Suprapubic skin (tissue), 4 donors: ENCODE results near the gene MYOM1. TPM values are rescaled to one million over a fixed set of nuclear protein-coding genes. Genes with fewer than 3 reads are reported as not detected.

Experiments
- DNase-seq, 2 donors: peaks; one replicate each; pipeline ENCODE4 v3.0.0-alpha.2; 2019; ENCODE audit warnings: low spot score in 2 of 2
- H3K27ac ChIP-seq: fragments of 200-600 bp; sonication (generic); one replicate; pipeline ENCODE4 v1.5.1; 2019
- H3K27me3 ChIP-seq: fragments of 200-600 bp; sonication (generic); one replicate; pipeline ENCODE4 v1.5.1; 2019
- H3K36me3 ChIP-seq: fragments of 200-600 bp; sonication (generic); one replicate; pipeline ENCODE4 v1.5.1; 2019
- H3K4me1 ChIP-seq: fragments of 200-600 bp; sonication (generic); one replicate; pipeline ENCODE4 v1.5.1; 2019
- H3K4me3 ChIP-seq: fragments of 200-600 bp; sonication (generic); one replicate; pipeline ENCODE4 v1.5.1; 2019; ENCODE audit warnings: mild to moderate bottlenecking
- H3K9me3 ChIP-seq: fragments of 200-600 bp; sonication (generic); one replicate; pipeline ENCODE4 v1.5.1; 2019
- CTCF ChIP-seq, 2 donors: fragments of 200-600 bp in 1 of 2; fragments of 450-650 bp in 1 of 2; sonication (generic) in 1 of 2; IDR thresholded peaks; one replicate each; pipeline ENCODE4 v1.5.1; 2016 to 2019; ENCODE audit warnings: antibody characterized with exemption in 2 of 2, mild to moderate bottlenecking in 1 of 2, moderate library complexity in 1 of 2
- EP300 ChIP-seq: sonication (generic); formaldehyde crosslinking; IDR thresholded peaks from one replicate; pipeline ENCODE4 v1.6.1; 2017; ENCODE audit warnings: antibody characterized with exemption
- POLR2A ChIP-seq, 2 donors: fragments of 450-650 bp; IDR thresholded peaks; one replicate each; pipeline ENCODE4 v1.6.1; 2017; ENCODE audit warnings: antibody characterized with exemption in 2 of 2, mild to moderate bottlenecking in 2 of 2, moderate library complexity in 2 of 2
- POLR2AphosphoS5 ChIP-seq, 3 donors: sonication (generic); formaldehyde crosslinking; IDR thresholded peaks; one replicate each; pipeline ENCODE4 v1.6.1; 2017; ENCODE audit warnings: antibody characterized with exemption in 3 of 3
- WGBS: methylation state at CpG from one replicate; pipeline ENCODE4 v1.1.5; 2018; 5-methylcytosine and 5-hydroxymethylcytosine counted together
- total RNA-seq, 4 donors: library from RNA; depleted of rRNA; stranded (reverse); fragments of >200 nt; gene quantifications; one replicate each; pipeline ENCODE4 v1.1.0, GENCODE V29; 2016

Gene MYOM1
- total RNA-seq, 4 donors from 2014 or later, result 0.99 to 2.1 (median 1.6) TPM

DNA sequence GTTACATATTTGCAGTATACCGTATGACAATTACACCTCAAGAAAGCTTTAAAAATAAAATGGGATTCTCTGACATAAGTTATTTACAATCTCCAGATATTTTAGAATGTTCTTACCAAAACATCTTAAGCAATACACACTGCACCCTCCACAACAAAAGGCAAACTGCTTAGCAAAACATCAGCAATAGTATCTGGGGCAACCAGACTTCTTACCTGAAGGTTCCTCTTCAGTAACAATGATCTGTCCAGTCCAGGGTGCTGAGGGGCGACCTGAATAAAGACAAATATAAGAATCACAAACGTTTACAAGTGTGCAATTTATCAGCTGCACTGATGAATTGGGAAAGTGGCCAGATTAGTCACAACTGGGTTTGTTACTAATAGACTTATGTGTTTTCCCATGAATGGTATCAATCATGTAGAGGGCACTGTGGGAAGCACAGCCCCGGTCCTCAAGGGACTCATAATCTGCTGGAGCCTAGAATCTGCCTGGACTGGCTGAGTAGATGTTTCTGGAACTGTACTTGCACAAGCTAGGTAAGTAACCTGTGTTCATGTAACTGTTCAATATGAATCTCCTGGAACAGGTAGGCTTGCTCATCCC lies 70.7 kb downstream of the MYOM1 start:
- no peak for DNase-seq
- H3K36me3 ChIP-seq, result no peaks in the 10 kb centered on the region
- TF ChIP-seq EP300 (no peak), POLR2AphosphoS5 (IDR thresholded peaks at IDR 0.05) (no peak), CTCF (IDR thresholded peaks at IDR 0.05) (no peak), POLR2A (IDR thresholded peaks at IDR 0.05) (no peak)
- WGBS, result 46% methylated on average over 4 of the region's 4 CpGs
- H3K4me1 ChIP-seq, result no peaks in the 10 kb centered on the region
- no peaks in the 10 kb centered on the region for H3K27me3 ChIP-seq
- no peaks in the 10 kb centered on the region for H3K9me3 ChIP-seq
- no peak overlapping the region for H3K27ac ChIP-seq
- H3K4me3 ChIP-seq, result no peak overlapping the region

DNA sequence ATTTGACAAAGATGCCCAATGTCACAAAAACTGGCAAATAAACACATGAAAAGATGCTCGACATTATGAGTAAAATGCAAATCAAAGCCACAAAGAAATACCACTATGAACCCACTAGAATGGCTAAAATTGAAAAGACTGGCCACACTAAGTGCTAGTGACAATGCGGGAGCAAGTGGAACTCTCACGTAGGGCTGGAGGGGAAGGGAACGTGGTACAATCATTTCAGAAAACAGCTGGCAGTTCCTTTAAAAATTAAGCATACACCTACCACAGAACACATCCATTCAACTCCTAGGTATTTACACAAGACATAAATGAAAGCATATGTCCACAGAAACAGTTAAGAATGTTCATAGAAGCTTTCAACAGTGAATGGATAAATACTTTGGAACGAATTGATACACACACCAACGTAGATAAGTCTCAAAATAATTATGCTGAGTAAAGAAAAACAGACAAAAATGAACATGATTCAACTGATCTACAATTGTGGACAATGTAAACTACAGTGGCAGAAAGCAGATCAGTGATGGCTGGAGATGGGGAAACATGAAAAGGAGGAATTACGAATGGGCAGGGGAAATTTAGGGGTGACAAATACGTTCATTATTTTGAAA lies 71.7 kb downstream of the MYOM1 start:
- H3K4me1 ChIP-seq, result no peaks in the 10 kb centered on the region
- no peak overlapping the region for H3K27ac ChIP-seq
- H3K9me3 ChIP-seq, result no peaks in the 10 kb centered on the region
- H3K4me3 ChIP-seq, result no peak overlapping the region
- no peaks in the 10 kb centered on the region for H3K27me3 ChIP-seq
- TF ChIP-seq POLR2A (IDR thresholded peaks at IDR 0.05) (no peak), POLR2AphosphoS5 (IDR thresholded peaks at IDR 0.05) (no peak), CTCF (IDR thresholded peaks at IDR 0.05) (no peak), EP300 (no peak)
- no peak for DNase-seq
- no peaks in the 10 kb centered on the region for H3K36me3 ChIP-seq
- WGBS, result 79% methylated on average over 8 of the region's 8 CpGs

DNA sequence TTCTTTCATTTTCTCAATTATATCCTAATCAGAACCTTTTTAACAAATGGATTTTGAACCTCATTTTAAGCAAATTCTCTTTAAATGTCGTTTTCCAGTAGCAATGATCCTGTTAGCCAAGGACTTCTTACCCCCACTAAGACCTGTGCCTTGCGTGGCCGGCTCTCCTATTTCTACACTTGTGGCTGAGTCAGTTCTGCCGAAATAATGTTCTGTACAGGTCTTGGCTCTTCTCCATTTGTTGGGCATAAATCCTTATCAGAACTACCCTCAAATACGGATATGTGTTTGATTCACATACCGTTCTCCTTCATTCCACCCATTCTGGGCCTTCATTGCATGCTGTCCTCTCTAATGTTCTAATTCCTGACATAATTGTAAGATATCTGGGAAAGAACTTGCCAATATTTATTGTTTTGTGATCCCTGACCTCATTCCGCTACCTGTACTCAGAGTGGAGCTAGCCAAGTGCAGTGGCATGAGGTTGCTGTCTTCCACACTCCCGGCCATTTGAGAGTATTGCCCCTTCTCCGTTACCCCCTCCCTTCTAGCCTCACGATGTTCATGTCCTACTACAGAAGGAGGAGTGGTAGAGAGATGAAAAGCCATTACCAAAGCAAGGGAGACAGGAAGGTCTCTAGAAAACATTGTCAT lies 78.7 kb downstream of the MYOM1 start:
- H3K4me1 ChIP-seq, result no peaks in the 10 kb centered on the region
- H3K4me3 ChIP-seq, result no peak overlapping the region
- WGBS, result 80% methylated on average over 10 of the region's 10 CpGs
- no peaks in the 10 kb centered on the region for H3K9me3 ChIP-seq
- no peaks in the 10 kb centered on the region for H3K27me3 ChIP-seq
- no peak for DNase-seq
- H3K27ac ChIP-seq, result no peak overlapping the region
- no peak for TF ChIP-seq POLR2A (IDR thresholded peaks at IDR 0.05)
- no peak for TF ChIP-seq CTCF (IDR thresholded peaks at IDR 0.05)
- TF ChIP-seq EP300, result no peak
- TF ChIP-seq POLR2AphosphoS5 (IDR thresholded peaks at IDR 0.05), result no peak
- no peaks in the 10 kb centered on the region for H3K36me3 ChIP-seq

- no peak for TF ChIP-seq CTCF (IDR thresholded peaks at IDR 0.05)
- no peak for TF ChIP-seq POLR2AphosphoS5 (IDR thresholded peaks at IDR 0.05)
- no peak for TF ChIP-seq POLR2A (IDR thresholded peaks at IDR 0.05)
- no peak for TF ChIP-seq EP300
- no peak overlapping the region for H3K27ac ChIP-seq
- H3K9me3 ChIP-seq, result no peaks in the 10 kb centered on the region
- H3K4me3 ChIP-seq, result no peak overlapping the region
- H3K27me3 ChIP-seq, result no peaks in the 10 kb centered on the region
- no peak for DNase-seq
- H3K4me1 ChIP-seq, result no peaks in the 10 kb centered on the region
- H3K36me3 ChIP-seq, result no peaks in the 10 kb centered on the region
Measured at GRCh38 chr18:3140342-3140741, 79.4 kb downstream of the MYOM1 start.

GRCh38 chr18:3139406-3139805 lies 80.4 kb downstream of the MYOM1 start:
- TF ChIP-seq CTCF (IDR thresholded peaks at IDR 0.05) (no peak), POLR2AphosphoS5 (IDR thresholded peaks at IDR 0.05) (no peak), POLR2A (IDR thresholded peaks at IDR 0.05) (no peak), EP300 (no peak)
- Histone ChIP-seq H3K36me3 (no peaks in the 10 kb centered on the region), H3K4me1 (no peaks in the 10 kb centered on the region), H3K9me3 (no peaks in the 10 kb centered on the region), H3K27me3 (no peaks in the 10 kb centered on the region), H3K4me3 (no peak overlapping the region), H3K27ac (no peak overlapping the region)
- no peak for DNase-seq
- WGBS, result 89% methylated on average over 5 of the region's 5 CpGs
